ENCODE measurements around the gene CACNA2D1. TPM values are rescaled to one million over a fixed set of nuclear protein-coding genes. Genes with fewer than 3 reads are reported as not detected.

CACNA2D1 gene
- total and polyA plus RNA-seq, 12 donors: 10.5 to 60.9 (median 35.9) TPM

GRCh38 chr7:82274681-82275080, 168.9 kb downstream of the CACNA2D1 start:
- H3K36me3 ChIP-seq (replicated peaks in 1 of 2): no peaks in the 10 kb centered on the region
- no peaks in the 10 kb centered on the region for H3K27me3 ChIP-seq
- intact Hi-C loops (cut with DNase I): no loop called here
- no peak for DNase-seq
- H3K4me3 ChIP-seq: no peak overlapping the region
- no peak overlapping the region for H3K27ac ChIP-seq
- H3K4me1 ChIP-seq (replicated peaks in 1 of 2): no peaks in the 10 kb centered on the region
- TF ChIP-seq POLR2A (IDR thresholded peaks at IDR 0.05) (no peak), CTCF (IDR thresholded peaks at IDR 0.05) (no peak)
- no peaks in the 10 kb centered on the region for H3K9me3 ChIP-seq (replicated peaks in 1 of 3)

- H3K27me3 ChIP-seq: no peaks in the 10 kb centered on the region
- H3K27ac ChIP-seq: no peak overlapping the region
- H3K36me3 ChIP-seq (replicated peaks in 1 of 2): no peaks in the 10 kb centered on the region
- TF ChIP-seq POLR2A (IDR thresholded peaks at IDR 0.05): no peak
- TF ChIP-seq CTCF (IDR thresholded peaks at IDR 0.05): no peak
- peaks cover 0 to 2% of the 10 kb centered on the region in 2 donors for H3K4me1 ChIP-seq (replicated peaks in 1 of 2)
- no peak for DNase-seq
- no peak overlapping the region for H3K4me3 ChIP-seq
- WGBS, 4 donors: 73 to 77% (median 77%) methylated on average over 3 of the region's 3 CpGs
- intact Hi-C loops (cut with DNase I): no loop called here
- H3K9me3 ChIP-seq (replicated peaks in 1 of 3): no peaks in the 10 kb centered on the region
These were observed 169.7 kb downstream of the CACNA2D1 start for GRCh38 chr7:82273886-82274285.

GRCh38 chr7:82270870-82271269, 172.7 kb downstream of the CACNA2D1 start:
- no peaks in the 10 kb centered on the region for H3K36me3 ChIP-seq (replicated peaks in 1 of 2)
- DNase-seq: no peak
- H3K27me3 ChIP-seq: no peaks in the 10 kb centered on the region
- peaks cover 0 to 7% of the 10 kb centered on the region in 2 donors for H3K4me1 ChIP-seq (replicated peaks in 1 of 2)
- no peaks in the 10 kb centered on the region for H3K9me3 ChIP-seq (replicated peaks in 1 of 3)
- intact Hi-C loops (cut with DNase I): no loop called here
- WGBS, 4 donors: 88 to 96% (median 92%) methylated on average over 1 of the region's 1 CpG
- H3K27ac ChIP-seq: no peak overlapping the region
- no peak overlapping the region for H3K4me3 ChIP-seq
- TF ChIP-seq CTCF (IDR thresholded peaks at IDR 0.05) (no peak), POLR2A (IDR thresholded peaks at IDR 0.05) (no peak)

- peaks cover 0 to 7% of the 10 kb centered on the region in 2 donors for H3K4me1 ChIP-seq (replicated peaks in 1 of 2)
- H3K36me3 ChIP-seq (replicated peaks in 1 of 2): no peaks in the 10 kb centered on the region
- H3K27me3 ChIP-seq: no peaks in the 10 kb centered on the region
- no peak overlapping the region for H3K27ac ChIP-seq
- intact Hi-C loops (cut with DNase I): no loop called here
- TF ChIP-seq POLR2A (IDR thresholded peaks at IDR 0.05) (no peak), CTCF (IDR thresholded peaks at IDR 0.05) (no peak)
- H3K4me3 ChIP-seq: no peak overlapping the region
- WGBS, 4 donors: 38 to 65% (median 52%) methylated on average over 1 of the region's 1 CpG
- no peaks in the 10 kb centered on the region for H3K9me3 ChIP-seq (replicated peaks in 1 of 3)
- no peak for DNase-seq
These were observed 174.9 kb downstream of the CACNA2D1 start for GRCh38 chr7:82268632-82269031.
